Mammary epithelial cell (primary cell): ENCODE results near the gene PNLIPRP1.

Experiments
- CTCF ChIP-seq, 2 donors: IDR thresholded peaks in 1 of 2; conservative IDR thresholded peaks in 1 of 2; 2 replicates each; pipeline ENCODE4 v1.5.1; 2011 to 2012; ENCODE audit warnings: inconsistent platforms in 2 of 2, low read length in 2 of 2, mild to moderate bottlenecking in 2 of 2, control low read depth in 1 of 2, low read depth in 1 of 2; ENCODE audit not compliant: insufficient read depth in 1 of 2; ENCODE audit errors: extremely low read depth in 1 of 2
- EZH2 ChIP-seq: IDR thresholded peaks from 2 replicates; pipeline ENCODE4 v1.6.1; 2012; ENCODE audit warnings: low read length, inconsistent platforms, borderline replicate concordance

- TF ChIP-seq CTCF (conservative IDR thresholded peaks at IDR 0.05 in 1 of 2, IDR thresholded peaks at IDR 0.05 in 1 of 2; ENCODE audit: extremely low read depth in 1 of 2, insufficient read depth in 1 of 2, low read depth in 1 of 2, low read length in 2 of 2) (no peak), EZH2 (no peak)
Measured at GRCh38 chr10:116608686-116609594, 18.2 kb downstream of the PNLIPRP1 start.
